Inferior parietal cortex (tissue), 1 donor: Measurements from ENCODE around the gene FYTTD1.
"Not testable (repeated sequence)": the region's sequence is repeated elsewhere in the genome, so short reads cannot be mapped to it uniquely, and the experiment has no call there.

Source experiments
- DNase-seq: peaks from one replicate; pipeline ENCODE4 v3.0.0-alpha.2; 2016; ENCODE audit errors: extremely low spot score

The FYTTD1 gene

GRCh38 chr3:197749601-197750395, at the start of gene FYTTD1:
FYTTD1 (plus strand) TSS chr3:197749883; CDS start chr3:197749972, 89 bp downstream.
- DNase-seq, result peak; percentile 88

- DNase-seq, result no peak
Measured at GRCh38 chr3:197700095-197700494, 49.6 kb upstream of the FYTTD1 start.

DNA sequence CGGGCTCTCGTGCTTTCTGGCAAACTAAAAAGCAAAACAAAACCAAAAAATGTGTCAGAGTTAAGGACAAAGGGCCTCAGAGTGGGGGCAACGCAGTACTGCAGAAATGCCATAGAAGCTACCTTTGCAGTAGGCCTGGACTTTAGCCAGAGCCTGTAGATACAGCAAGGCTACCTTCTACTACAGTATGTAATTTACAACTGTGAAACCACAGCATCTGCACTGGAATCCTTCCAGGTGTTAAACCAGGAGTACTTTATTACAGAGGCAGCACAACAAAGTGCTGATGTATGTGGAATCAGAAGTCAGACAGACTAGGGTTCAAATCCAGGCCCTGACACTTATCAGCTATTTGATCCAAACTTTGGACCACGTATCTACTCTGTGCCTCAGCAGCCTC, 47.8 kb upstream of the FYTTD1 start:
- no peak for DNase-seq

DNA sequence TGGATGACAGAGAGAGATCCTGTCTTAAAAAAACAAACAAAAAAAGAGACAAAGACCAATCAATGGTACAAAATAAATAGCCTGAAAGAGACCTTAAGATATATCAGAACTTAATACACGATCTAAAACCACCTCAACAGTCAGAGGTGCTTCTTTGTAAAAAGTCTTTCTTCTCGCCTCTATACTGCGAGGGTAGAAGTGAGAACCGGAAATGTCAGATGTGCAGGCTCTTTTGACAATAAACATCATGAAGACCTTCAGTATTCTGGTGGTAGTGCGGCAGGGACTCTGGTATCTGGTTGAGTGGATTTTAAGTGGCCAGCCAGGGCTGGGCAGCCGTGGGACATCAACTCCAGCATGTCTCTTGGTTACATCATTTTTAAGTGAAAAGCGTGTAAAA, 43.0 kb upstream of the FYTTD1 start:
- DNase-seq, result no peak

GRCh38 chr3:197709135-197709534, 40.5 kb upstream of the FYTTD1 start:
- no peak for DNase-seq

- not testable (repeated sequence) for DNase-seq
Measured at GRCh38 chr3:197710965-197711364, 38.7 kb upstream of the FYTTD1 start.

- DNase-seq, result peak; percentile 92
Measured at GRCh38 chr3:197711973-197712707, 37.5 kb upstream of the FYTTD1 start.

DNA sequence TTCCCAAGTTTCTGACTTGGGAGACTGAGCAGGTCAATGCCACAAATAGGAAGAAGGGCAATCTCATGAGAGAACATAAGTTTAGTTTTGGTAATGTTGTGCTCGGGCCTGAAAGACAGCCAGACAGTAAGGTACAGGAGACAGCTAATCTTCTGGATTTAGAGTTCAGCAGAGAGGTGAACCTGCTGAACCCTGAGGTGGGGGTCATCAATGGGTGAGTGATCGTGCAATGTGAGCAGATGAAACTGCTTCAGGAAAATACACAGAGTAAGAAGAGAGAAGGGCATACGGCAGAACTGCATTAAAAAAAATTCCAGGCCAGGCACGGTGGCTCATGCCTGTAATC, 36.2 kb upstream of the FYTTD1 start:
- DNase-seq, result no peak

DNA sequence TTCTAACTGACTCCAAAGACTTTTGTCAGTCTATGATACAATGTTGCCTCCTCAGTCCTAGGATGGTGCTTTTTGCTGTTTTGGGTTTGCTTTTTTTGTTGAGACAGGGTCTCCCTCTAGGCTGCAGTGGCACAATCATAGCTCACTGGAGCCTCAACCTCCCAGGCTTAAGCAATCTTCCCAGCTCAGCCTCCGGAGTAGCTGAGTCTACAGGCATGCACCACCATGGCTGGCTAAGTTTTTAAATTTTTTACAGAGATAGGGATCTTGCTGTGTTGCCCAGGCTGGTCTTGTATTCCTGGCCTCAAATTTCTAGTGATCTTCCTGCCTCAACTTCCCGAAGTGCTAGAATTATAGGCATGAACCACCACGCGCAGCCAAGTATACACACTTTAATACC, 35.4 kb upstream of the FYTTD1 start:
- no peak for DNase-seq

DNA sequence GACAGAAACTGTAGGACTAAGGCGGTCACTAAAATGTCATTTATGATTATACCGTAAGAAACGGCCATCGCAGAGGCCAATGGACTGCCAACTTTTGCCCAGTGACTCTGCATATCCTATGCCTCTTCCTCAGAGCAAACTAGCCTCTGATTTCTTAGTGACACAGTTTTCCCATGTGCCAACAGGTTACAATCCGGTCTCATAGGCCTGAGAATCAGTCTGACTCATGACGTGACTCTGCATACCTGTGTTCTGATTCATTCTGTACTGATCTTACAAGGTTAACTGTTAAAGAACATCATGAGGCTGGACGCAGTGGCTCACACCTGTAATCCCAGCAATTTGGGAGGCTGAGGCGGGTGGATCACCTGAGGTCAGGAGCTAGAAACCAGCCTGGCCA, 30.8 kb upstream of the FYTTD1 start:
- no peak for DNase-seq

DNA sequence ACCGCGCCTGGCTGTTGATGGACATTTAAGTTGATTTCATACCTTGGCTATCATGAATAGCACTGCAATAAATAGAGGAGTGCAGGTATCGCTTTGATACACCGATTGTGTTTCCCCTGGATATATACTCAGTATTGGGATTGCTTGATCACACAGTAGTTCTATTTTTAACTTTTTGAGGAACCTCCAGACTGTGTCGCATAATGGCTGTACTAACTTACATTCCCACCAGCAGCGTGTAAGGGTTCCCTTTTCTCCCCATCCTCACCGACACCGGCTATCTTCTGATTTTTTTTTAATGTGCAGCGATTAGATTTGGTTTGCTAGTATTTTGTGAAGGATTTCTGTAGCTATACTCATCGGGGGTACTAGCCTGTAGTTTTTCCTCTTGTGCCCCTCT, 29.0 kb upstream of the FYTTD1 start:
- DNase-seq, result no peak

- DNase-seq, result no peak
Measured at GRCh38 chr3:197722734-197723133, 26.9 kb upstream of the FYTTD1 start.

DNA sequence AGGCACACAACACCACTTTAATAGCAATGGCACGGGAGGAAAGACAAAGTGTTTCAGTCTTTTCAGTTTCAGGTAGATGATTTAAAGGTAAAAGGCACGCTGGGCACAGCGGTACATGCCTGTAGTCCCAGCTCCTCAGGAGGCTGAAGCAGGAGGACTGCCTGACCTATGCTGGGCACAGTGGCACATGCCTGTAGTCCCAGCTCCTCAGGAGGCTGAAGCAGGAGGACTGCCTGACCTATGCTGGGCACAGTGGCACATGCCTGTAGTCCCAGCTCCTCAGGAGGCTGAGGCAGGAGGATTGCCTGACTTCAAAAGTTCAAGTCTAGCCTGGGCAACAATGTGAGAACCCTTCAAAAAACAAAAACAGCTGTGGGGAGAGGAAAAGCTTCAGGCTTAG, 21.8 kb upstream of the FYTTD1 start:
- DNase-seq, result not testable (repeated sequence)

DNA sequence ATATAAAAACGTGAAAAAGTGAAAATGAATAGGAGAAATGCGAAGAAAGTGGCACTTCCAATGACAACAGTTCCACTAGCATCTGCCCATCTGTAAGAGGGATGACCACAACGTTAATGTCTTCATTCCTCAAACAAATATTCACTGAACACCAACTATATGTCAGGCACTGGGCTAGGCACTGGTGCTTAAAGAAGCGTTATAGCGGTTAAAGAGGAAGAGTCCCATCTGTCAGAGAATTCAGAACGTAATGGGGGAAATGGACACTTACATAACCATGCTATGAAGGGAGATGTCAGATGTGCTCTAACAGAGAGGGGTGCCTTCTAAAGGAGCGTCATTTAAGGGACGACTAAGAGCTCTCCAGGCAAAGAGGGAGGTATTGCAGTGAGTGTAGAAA, 21.2 kb upstream of the FYTTD1 start:
- no peak for DNase-seq

- no peak for DNase-seq
Measured at GRCh38 chr3:197730200-197730599, 19.5 kb upstream of the FYTTD1 start.

- DNase-seq, result not testable (repeated sequence)
Measured at GRCh38 chr3:197730770-197731169, 18.9 kb upstream of the FYTTD1 start.

GRCh38 chr3:197731483-197731882, 18.2 kb upstream of the FYTTD1 start:
- not testable (repeated sequence) for DNase-seq

DNA sequence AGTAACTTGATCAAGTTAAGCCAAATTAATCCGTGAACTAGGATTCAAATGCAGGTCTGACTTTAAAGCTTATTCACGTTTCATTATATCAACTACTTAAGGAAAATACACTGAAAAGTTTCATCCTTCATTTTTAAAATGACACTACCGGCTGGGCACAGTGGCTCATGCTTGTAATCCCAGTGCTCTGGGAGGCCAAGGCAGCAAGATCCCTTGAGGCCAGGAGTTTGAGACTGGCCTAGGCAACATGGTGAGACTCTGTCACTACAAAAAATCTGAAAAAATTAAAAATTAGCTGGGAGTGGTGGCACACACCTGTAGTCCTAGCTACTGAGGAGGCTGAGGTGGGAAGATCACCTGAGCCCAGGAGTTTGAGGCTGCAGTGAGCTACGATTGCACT, 16.6 kb upstream of the FYTTD1 start:
- no peak for DNase-seq

GRCh38 chr3:197734667-197735318, 14.9 kb upstream of the FYTTD1 start:
- no peak for DNase-seq

DNA sequence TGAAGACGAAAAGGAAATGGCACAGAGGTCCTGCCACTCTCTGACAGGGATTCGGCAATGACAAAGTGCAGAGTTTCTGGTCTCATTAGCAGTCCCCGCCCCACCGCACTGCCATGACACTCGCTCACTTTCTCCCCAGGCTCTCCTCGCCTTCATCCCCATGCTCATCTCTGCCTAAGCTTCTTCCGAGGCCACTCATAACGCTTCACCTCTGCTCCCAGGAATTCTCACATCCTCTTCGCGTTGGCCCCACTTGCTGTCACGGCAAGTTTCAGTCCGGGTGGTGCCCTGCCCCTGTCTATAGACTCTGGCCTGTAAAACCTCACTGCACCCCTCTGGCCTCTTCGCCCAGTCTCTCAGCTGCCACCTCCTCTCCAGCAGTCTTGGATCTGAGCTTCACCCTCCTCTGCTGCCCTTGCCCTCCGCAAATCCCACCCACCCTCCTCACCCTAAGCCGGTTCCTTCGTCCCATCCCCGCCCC, 13.6 kb upstream of the FYTTD1 start:
- no peak for DNase-seq

- peak; percentile 95 for DNase-seq
Measured at GRCh38 chr3:197736491-197737318, 13.0 kb upstream of the FYTTD1 start, which contains the start of gene RUBCN. RUBCN (minus strand) TSS chr3:197736904; CDS start chr3:197736719, 185 bp downstream.

- no peak for DNase-seq
Measured at GRCh38 chr3:197737319-197737649, 12.4 kb upstream of the FYTTD1 start.
